ENCODE data around the gene ETF1. TPM values are rescaled to one million over a fixed set of nuclear protein-coding genes. Genes with fewer than 3 reads are reported as not detected.
A peak's percentile ranks its signal among the peaks of the same experiment; 100 is the strongest.

Gene ETF1
- total RNA-seq, 2 experiments from 2014 or later: 140 to 156 TPM

DNA sequence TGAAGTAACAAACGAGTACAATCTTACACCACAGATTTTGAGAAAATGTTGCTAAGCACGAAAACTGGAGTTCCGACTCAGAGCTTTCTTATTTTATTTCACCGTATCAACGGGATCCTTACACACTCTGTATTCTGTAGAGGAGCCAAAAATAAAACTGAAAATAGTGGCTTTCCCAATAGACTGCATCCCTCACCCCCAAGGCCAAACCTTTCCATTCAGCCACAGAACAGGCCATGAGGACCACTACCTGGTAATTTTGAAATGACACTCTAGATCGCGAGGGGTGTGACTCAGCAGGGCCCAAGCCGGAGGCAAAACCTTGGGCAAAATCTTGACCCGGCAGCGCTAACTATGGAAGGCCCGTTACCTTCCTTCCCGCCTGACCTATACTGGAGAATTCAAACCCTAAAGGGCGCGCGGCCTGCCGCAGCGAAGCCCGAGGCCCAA is 31.7 kb upstream of the ETF1 start:
- ChIA-PET CTCF (interaction anchor here (0.7 to 3.1 kb wide), 5 partner anchors 9 to 737 kb away, joined by 3 to 10 read pairs (median 5); partner anchors contain the start of gene ETF1), POLR2A (interaction anchor here (0.8 to 1.7 kb wide), 3 partner anchors 9 to 719 kb away, joined by 3 to 33 read pairs (median 12); partner anchors contain the start of genes ETF1 and MATR3)
- H3K4me1 Mint-ChIP-seq: peaks cover 49% of the 10 kb centered on the region
- H3K27me3 Mint-ChIP-seq: no peaks in the 10 kb centered on the region
- intact Hi-C loops (cut with DNase I, micrococcal nuclease): loop anchor here (1.0 to 5.0 kb wide), 18 partner anchors 31 to 987 kb away; partner anchors contain the start of genes ETF1 (in 2 of the 2), SIL1 (in 2 of the 2), BRD8 (in 1 of the 2) and CDC23 (in 1 of the 2)
- H3K36me3 Mint-ChIP-seq (ENCODE audit: low read depth): peaks cover 52% of the 10 kb centered on the region
- H3K4me3 Mint-ChIP-seq: peak overlapping the region; percentile 96
- peaks cover 2% of the 10 kb centered on the region for H3K9me3 Mint-ChIP-seq (ENCODE audit: low read depth)
- ATAC-seq (peak; percentile 8), DNase-seq (no peak)
- H3K27ac Mint-ChIP-seq: peak overlapping the region; percentile 99

DNA sequence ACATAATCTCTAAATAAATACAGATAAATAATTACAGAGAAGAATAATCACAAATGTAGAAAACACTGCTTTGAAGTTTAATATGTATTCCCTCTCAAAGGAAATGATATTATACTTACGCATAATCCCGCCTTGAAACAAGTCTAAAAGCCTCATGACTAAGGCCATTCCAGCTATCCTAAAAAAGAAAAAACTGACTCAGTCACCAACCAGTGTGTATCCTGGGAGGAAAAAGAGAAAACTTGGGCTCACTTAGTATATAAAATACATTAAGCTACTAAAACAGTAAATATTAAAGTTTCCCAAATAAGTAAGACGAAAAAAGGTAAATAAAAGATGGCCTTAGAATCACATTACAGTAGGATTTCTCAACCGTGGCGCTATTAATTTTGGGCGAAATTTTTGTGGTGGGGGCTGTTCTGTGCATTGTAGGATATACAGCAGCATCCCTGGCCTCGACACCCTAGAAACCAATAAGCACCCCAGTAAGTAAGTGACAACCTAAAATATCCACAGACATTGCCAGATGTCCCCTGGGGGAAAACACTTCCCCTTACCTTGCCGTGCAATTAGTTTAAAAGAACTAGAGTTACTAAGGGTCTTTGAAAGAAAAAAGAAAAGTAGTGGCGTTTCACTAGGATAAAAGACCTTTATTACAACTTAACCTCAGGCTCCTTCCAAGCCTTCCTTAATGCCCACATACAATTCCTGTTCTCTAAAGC is 31.1 kb upstream of the ETF1 start:
- H3K4me3 Mint-ChIP-seq: peak overlapping the region; percentile 96
- peaks cover 52% of the 10 kb centered on the region for H3K4me1 Mint-ChIP-seq
- ATAC-seq: no peak
- ChIA-PET CTCF (interaction anchor here (1.3 to 3.1 kb wide), 3 partner anchors 8 to 30 kb away, joined by 5 to 10 read pairs (median 9); partner anchors contain the start of gene ETF1), POLR2A (interaction anchor here (0.6 kb wide), 1 partner anchor 27 kb away, joined by 5 read pairs; no protein-coding TSS in a partner anchor)
- intact Hi-C loops (cut with DNase I, micrococcal nuclease): loop anchor here in 1 of 2 experiments (2.0 kb wide), 1 partner anchor 221 kb away; the partner anchor contains the start of gene KDM3B
- peaks cover 58% of the 10 kb centered on the region for H3K36me3 Mint-ChIP-seq (ENCODE audit: low read depth)
- H3K9me3 Mint-ChIP-seq (ENCODE audit: low read depth): peaks cover 2% of the 10 kb centered on the region
- no peaks in the 10 kb centered on the region for H3K27me3 Mint-ChIP-seq
- peak overlapping the region; percentile 99 for H3K27ac Mint-ChIP-seq
- no peak for DNase-seq

DNA sequence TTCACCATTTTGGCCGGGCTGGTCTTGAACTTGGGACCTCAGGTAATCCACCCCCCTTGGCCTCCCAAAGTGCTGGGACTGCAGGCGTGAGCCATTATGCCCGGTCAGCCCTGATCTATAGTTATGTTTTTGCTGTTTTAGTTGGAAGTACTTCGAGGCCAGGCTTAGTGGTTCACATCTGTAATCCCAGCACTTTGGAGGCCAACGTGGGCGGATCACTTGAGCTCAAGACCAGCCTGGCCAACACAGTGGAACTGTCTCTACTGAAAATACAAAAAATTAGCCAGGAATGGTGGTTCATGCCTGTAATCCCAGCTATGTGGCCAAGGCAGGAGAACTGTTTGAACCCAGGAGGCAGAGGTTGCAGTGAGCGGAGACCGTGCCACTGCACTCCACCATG is 30.2 kb upstream of the ETF1 start:
- ATAC-seq: no peak
- no peaks in the 10 kb centered on the region for H3K27me3 Mint-ChIP-seq
- intact Hi-C loops (cut with DNase I, micrococcal nuclease): no loop called here
- peak overlapping the region; percentile 90 for H3K27ac Mint-ChIP-seq
- POLR2A ChIA-PET: no interaction called here
- peaks cover 61% of the 10 kb centered on the region for H3K4me1 Mint-ChIP-seq
- peak overlapping the region; percentile 96 for H3K4me3 Mint-ChIP-seq
- peaks cover 67% of the 10 kb centered on the region for H3K36me3 Mint-ChIP-seq (ENCODE audit: low read depth)
- no peak for DNase-seq
- CTCF ChIA-PET: interaction anchor here (2.4 kb wide), 1 partner anchor 25 kb away, joined by 10 read pairs; no protein-coding TSS in a partner anchor
- peaks cover 2% of the 10 kb centered on the region for H3K9me3 Mint-ChIP-seq (ENCODE audit: low read depth)

DNA sequence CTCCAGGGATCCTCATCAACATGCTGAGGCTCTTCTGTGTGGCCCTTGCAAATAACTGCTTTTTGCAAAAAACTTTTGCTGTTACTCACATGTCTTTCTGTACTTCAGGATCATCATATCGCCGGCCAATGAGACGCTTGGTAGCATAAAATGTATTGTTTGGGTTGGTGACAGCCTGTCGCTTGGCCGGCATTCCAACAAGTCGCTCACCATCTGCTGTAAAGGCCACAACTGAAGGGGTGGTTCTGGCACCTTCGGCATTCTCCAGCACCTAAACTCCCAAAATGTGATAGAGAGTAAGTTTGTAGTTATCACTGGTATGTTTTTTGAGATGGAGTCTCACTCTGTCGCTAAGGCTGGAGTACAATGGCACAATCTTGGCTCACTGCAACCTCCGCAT is 27.8 kb upstream of the ETF1 start:
- Mint-ChIP-seq H3K9me3 (ENCODE audit: low read depth) (peaks cover 1% of the 10 kb centered on the region), H3K27me3 (no peaks in the 10 kb centered on the region), H3K27ac (no peak overlapping the region), H3K4me3 (no peak overlapping the region), H3K4me1 (peaks cover 73% of the 10 kb centered on the region), H3K36me3 (ENCODE audit: low read depth) (peaks cover 85% of the 10 kb centered on the region)
- ChIA-PET CTCF (interaction anchor here (0.6 kb wide), 1 partner anchor 912 kb away, joined by 3 read pairs; the partner anchor contains the start of gene STING1), POLR2A (interaction anchor here (0.7 kb wide), 1 partner anchor 720 kb away, joined by 6 read pairs; no protein-coding TSS in a partner anchor)
- ATAC-seq (no peak), DNase-seq (no peak)
- intact Hi-C loops (cut with DNase I, micrococcal nuclease): no loop called here

DNA sequence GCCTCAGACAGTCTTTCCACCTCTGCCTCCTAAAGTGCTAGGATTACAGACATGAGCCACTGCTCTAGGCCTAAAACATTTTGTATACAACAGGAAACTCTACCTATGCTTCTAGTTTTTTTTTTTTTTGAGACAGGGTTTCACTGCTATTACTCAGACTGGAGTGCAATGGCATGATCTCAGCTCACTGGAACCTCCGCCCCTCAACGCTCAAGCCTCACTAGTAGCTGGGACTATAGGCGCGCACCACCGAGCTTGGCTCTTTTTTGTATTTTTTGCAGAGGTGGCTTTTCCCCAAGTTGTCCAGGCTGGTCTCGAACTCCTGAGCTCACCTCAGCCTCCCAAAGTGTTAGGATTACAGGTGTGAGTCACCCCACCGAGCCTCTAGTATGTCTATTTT is 26.7 kb upstream of the ETF1 start:
- POLR2A ChIA-PET: interaction anchor here (0.7 kb wide), 1 partner anchor 825 kb away, joined by 6 read pairs; the partner anchor contains the start of gene PROB1
- no peak overlapping the region for H3K4me3 Mint-ChIP-seq
- DNase-seq (peak; percentile 47), ATAC-seq (peak; percentile 56)
- intact Hi-C loops (cut with DNase I, micrococcal nuclease): loop anchor here in 1 of 2 experiments (2.0 kb wide), 1 partner anchor 15 kb away; no protein-coding TSS in a partner anchor
- peak overlapping the region; percentile 74 for H3K27ac Mint-ChIP-seq
- no peaks in the 10 kb centered on the region for H3K27me3 Mint-ChIP-seq
- CTCF ChIA-PET: interaction anchor here (0.6 to 3.3 kb wide), 4 partner anchors 10 to 779 kb away, joined by 3 to 11 read pairs (median 8); partner anchors contain the start of gene ETF1
- peaks cover 90% of the 10 kb centered on the region for H3K36me3 Mint-ChIP-seq (ENCODE audit: low read depth)
- H3K9me3 Mint-ChIP-seq (ENCODE audit: low read depth): no peaks in the 10 kb centered on the region
- H3K4me1 Mint-ChIP-seq: peaks cover 76% of the 10 kb centered on the region

DNA sequence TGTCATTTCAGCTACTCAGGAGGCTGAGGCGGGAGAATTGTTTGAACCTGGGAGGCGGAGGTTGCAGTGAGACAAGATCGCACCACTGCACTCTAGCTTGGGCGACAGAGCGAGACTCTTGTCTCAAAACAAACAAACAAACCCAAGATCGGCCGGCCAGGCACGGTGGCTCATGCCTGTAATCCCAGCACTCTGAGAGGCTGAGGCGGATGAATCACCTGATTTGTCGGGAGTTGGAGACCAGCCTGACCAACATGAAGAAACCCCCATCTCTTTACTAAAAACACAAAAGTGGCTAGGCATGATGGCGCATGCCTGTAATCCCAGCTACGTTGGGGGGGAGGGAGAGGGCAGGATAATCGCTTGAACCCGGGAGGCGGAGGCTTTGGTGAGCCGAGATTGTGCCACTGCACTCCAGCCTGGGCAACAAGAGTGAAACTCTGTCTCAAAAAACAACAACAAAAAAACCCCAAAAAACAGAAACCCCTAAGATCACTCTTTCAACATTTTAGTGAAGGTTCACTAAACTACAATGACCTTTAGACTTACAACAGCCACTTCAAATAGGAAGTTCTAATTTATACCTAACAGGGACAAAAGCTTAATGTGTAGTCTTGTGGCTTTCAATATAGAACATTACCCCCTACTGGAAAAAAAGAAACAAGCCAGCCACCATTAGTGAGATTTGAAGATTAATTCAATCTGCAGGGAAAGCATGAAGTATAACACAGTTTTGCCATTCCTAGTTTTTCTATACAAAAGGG is 25.2 kb upstream of the ETF1 start:
- no peaks in the 10 kb centered on the region for H3K27me3 Mint-ChIP-seq
- ChIA-PET CTCF (interaction anchor here (0.6 to 3.3 kb wide), 6 partner anchors 8 to 57 kb away, joined by 3 to 11 read pairs (median 5); partner anchors contain the start of gene ETF1), POLR2A (no interaction called here)
- H3K36me3 Mint-ChIP-seq (ENCODE audit: low read depth): peaks cover 90% of the 10 kb centered on the region
- H3K4me3 Mint-ChIP-seq: no peak overlapping the region
- H3K4me1 Mint-ChIP-seq: peaks cover 77% of the 10 kb centered on the region
- H3K9me3 Mint-ChIP-seq (ENCODE audit: low read depth): no peaks in the 10 kb centered on the region
- DNase-seq (no peak), ATAC-seq (no peak)
- intact Hi-C loops (cut with DNase I, micrococcal nuclease): loop anchor here in 1 of 2 experiments (2.0 kb wide), 1 partner anchor 13 kb away; no protein-coding TSS in a partner anchor
- H3K27ac Mint-ChIP-seq: peak overlapping the region; percentile 37

DNA sequence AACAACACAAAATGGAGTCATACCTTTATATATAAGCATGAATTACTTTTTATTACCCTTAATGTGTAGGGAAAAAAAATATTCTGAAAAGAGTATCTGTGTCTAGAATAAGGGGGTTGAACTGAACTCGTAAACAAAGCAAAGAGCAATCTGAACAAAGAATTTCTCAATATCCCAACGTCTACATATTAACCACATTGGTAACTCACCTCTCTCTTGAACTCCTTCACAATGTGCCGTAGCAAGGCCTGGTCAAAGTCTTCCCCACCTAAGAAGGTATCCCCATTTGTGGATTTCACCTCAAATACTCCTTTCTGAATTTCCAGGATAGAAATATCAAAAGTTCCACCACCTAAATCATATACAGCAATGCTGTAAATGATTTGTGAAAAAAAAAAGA is 23.8 kb upstream of the ETF1 start:
- DNase-seq (no peak), ATAC-seq (no peak)
- no peaks in the 10 kb centered on the region for H3K9me3 Mint-ChIP-seq (ENCODE audit: low read depth)
- peaks cover 80% of the 10 kb centered on the region for H3K36me3 Mint-ChIP-seq (ENCODE audit: low read depth)
- no peaks in the 10 kb centered on the region for H3K27me3 Mint-ChIP-seq
- ChIA-PET CTCF (interaction anchor here (1.3 to 2.1 kb wide), 4 partner anchors 10 to 18 kb away, joined by 3 to 16 read pairs (median 6); no protein-coding TSS in a partner anchor), POLR2A (interaction anchor here (0.6 to 1.9 kb wide), 5 partner anchors 8 to 399 kb away, joined by 3 to 12 read pairs (median 4); partner anchors contain the start of genes EGR1 and HSPA9)
- H3K27ac Mint-ChIP-seq: peak overlapping the region; percentile 68
- intact Hi-C loops (cut with DNase I, micrococcal nuclease): loop anchor here in 1 of 2 experiments (2.0 kb wide), 1 partner anchor 18 kb away; no protein-coding TSS in a partner anchor
- H3K4me3 Mint-ChIP-seq: no peak overlapping the region
- H3K4me1 Mint-ChIP-seq: peaks cover 64% of the 10 kb centered on the region

DNA sequence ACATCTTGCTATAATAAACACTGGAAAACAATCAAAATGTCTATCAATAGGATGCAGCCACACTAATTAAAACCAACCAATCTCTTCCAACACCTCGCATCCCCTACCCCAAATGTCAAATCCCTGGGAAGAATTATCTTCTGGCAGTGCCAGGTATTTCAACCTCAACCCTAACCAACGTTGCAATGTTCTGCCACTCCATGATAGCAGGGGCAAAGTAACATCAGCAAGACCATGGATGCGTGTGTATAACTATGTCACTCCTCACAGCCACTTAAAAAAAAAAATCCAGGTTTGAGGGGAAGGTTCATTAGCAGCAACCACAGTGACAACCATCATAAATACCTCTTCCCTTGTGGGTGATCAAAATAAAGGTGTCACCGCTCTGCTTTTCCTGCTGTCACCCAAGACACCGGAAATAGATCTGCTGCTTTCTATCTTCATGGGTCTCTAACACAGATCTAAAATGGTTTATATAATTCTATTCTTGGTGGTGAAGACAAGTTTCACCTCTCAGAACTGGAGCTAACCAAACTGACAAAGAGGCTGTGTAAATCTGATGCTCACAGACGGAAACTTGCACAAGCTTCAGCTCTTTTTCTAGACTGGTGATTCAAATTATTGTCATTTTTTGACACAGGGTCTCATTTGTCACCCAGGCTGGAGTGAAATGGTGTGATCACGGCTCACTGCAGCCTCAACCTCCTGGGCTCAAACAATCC is 22.2 kb upstream of the ETF1 start:
- Mint-ChIP-seq H3K36me3 (ENCODE audit: low read depth) (peaks cover 85% of the 10 kb centered on the region), H3K27ac (peak overlapping the region; percentile 67), H3K9me3 (ENCODE audit: low read depth) (no peaks in the 10 kb centered on the region), H3K4me1 (peaks cover 61% of the 10 kb centered on the region), H3K27me3 (no peaks in the 10 kb centered on the region), H3K4me3 (no peak overlapping the region)
- no peak for DNase-seq
- CTCF ChIA-PET: interaction anchor here (1.0 to 2.1 kb wide), 4 partner anchors 10 to 21 kb away, joined by 3 to 16 read pairs (median 8); partner anchors contain the start of gene HSPA9
- POLR2A ChIA-PET: interaction anchor here (0.7 to 1.9 kb wide), 3 partner anchors 10 to 100 kb away, joined by 3 to 12 read pairs (median 3); partner anchors contain the start of genes EGR1 and HSPA9
- peak; percentile 66 for ATAC-seq
- intact Hi-C loops (cut with DNase I, micrococcal nuclease): no loop called here

DNA sequence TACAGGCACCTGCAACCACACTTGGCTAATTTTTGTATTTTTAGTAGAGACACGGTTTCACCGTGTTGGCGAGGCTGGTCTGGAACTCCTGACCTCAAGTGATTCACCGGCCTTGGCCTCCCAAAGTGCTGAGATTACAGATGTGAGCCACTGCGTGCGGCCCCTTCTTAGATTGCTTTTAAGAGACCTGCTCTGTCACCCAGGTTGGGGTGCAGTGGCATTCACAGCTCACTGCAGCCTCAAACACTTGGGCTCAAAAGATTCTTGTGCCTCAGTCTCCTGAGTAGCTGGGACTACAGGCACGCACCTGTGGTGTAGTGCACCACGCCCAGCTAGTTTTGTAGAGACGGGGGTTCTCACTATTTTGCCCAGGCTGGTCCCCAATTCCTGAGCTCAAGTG is 21.2 kb upstream of the ETF1 start:
- peaks cover 86% of the 10 kb centered on the region for H3K36me3 Mint-ChIP-seq (ENCODE audit: low read depth)
- ATAC-seq (no peak), DNase-seq (no peak)
- intact Hi-C loops (cut with DNase I, micrococcal nuclease): no loop called here
- no peaks in the 10 kb centered on the region for H3K9me3 Mint-ChIP-seq (ENCODE audit: low read depth)
- H3K27ac Mint-ChIP-seq: peak overlapping the region; percentile 37
- no peak overlapping the region for H3K4me3 Mint-ChIP-seq
- ChIA-PET CTCF (interaction anchor here (0.6 kb wide), 1 partner anchor 212 kb away, joined by 3 read pairs; the partner anchor contains the start of gene KDM3B), POLR2A (no interaction called here)
- no peaks in the 10 kb centered on the region for H3K27me3 Mint-ChIP-seq
- peaks cover 58% of the 10 kb centered on the region for H3K4me1 Mint-ChIP-seq
